HG03159 (cell line): ENCODE measurements around the gene UBAC1.

Experiments
- ATAC-seq: cut with Tn5 transposase; IDR thresholded peaks from one replicate; pipeline ENCODE4 v1.9.1; 2021; ENCODE audit warnings: mild to moderate bottlenecking, moderate library complexity; ENCODE audit not compliant: unreplicated experiment

The UBAC1 gene

DNA sequence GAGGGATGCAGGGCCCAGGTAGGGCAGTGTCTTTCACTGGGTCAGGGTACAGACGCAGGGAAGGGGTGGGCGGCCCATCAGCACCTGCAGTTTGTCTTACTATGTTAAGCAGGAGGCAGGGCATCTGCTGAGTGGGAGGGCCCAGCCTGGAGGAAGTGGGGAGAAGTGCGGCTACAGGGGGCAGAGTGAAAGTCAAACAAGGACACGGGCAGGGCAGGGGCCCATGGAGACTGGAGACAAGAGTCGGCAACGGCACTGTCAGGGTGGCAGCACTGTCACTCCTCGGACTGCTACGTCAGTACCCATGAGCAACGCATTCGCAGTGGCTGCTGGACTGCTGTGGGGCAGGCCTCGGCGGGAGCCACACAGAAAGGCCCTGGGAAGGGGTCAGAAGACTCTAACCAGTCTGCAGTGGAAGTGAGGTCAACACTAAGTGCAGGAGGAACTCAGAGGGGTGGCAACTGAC is 73.6 kb downstream of the UBAC1 start:
- peak; percentile 79 for ATAC-seq

GRCh38 chr9:135887021-135887507 is 74.1 kb downstream of the UBAC1 start:
- ATAC-seq = no peak

- ATAC-seq = no peak
Observed at GRCh38 chr9:135886147-135886981, 74.8 kb downstream of the UBAC1 start.

- no peak for ATAC-seq
Observed at GRCh38 chr9:135885100-135885853, 75.9 kb downstream of the UBAC1 start.

DNA sequence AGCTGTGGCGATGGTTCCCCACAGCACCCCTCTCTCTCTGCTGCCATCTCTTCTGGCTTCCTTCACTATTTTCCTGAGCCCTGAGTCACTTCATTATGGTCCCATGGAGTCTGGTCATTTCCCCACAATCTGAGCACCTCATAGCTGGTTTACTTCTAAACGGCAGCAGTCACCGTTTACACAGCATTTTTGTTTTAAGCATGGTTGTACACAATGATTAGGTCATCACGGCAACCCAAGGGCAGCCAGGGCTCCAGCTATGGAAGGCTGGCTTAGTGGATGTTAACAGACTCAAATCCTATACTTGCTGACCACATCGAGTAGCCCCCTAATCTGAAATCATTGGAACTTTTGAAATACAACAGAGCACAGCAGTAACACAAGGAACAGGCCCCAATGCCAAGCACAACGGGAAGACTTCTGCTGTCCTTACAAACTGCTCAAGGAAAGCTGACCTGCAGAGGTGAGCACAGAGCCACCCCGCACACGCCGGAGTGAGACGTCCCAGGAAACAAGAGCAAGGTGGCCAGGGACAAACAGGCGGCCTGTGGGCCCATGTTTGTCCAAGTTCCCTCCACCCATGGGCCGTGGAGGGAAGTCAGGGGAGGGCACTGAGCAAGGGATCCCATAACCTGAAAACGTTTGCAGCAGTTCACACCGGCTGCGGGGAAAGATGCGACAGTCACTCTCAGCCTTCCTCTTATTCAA is 76.7 kb downstream of the UBAC1 start:
- ATAC-seq = no peak

DNA sequence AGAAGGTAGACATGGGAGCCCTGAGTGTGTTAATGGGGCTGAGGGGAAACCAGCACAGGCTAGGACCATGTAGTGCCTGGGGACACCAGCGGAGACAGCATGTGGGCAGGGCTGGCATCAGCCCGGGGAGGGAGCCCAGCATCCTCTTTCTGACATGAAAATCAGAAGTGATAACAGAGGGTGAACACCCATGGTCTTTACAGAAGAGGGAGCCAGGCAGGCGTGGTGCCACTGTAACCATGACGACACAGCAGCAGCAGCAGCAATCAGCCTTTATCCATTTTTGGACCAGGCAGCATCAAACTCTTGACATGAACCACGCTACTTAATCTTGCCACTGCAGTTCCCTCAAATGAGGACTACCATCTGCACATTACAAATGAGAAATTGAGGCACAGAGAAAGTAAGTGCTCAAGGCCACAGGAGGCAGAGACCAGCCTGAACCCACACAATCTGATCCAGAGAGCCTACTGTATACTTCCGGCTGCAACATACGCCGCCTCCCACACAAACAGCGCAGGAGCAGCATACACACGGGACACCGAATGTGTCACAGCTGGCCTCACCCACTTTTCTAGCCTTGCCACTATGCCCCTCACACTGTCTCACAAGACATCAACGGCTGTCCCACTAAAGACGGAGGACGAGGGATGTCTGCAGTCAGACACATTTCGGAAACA is 77.6 kb downstream of the UBAC1 start:
- no peak for ATAC-seq
